IMR-90 (cell line): ENCODE results near the gene ZNF423. TPM values are rescaled to one million over a fixed set of nuclear protein-coding genes. Genes with fewer than 3 reads are reported as not detected.

Experiments used
- ATAC-seq: fragments of 200-7000 bp; cut with Tn5 transposase; 2 replicates; pipeline ENCODE4 v1.9.1; 2020; ENCODE audit warnings: low read depth, mild to moderate bottlenecking, moderate library complexity
- BruUV-seq: library from RNA; stranded (reverse); fragments of 400-500 nt; replicated peaks from 2 replicates; lab custom pipeline; 2021; lab: Mats Ljungman, UMichigan
- CTCF ChIA-PET: fragments of 300-600 bp; formaldehyde crosslinking; extraction: SDS; loops from one replicate; lab custom pipeline; 2021; ENCODE audit warnings: antibody characterized with exemption; lab: Yijun Ruan, JAX
- POLR2A ChIA-PET: fragments of 300-600 bp; sonication (Branson Sonifier 250); formaldehyde crosslinking; loops from one replicate; lab custom pipeline; 2022; ENCODE audit warnings: antibody characterized with exemption; ENCODE audit not compliant: unreplicated experiment; lab: Charles Lee
- DNase-seq: peaks from one replicate; pipeline ENCODE4 v3.0.0; 2013
- H2AFZ ChIP-seq: replicated peaks from 2 replicates; pipeline ENCODE3; 2013; ENCODE audit warnings: low read length, mild to moderate bottlenecking; ENCODE audit not compliant: poor library complexity
- H2AK5ac ChIP-seq: 2 replicates; pipeline ENCODE4 v1.6.1; 2013; ENCODE audit warnings: low read depth, low read length, inconsistent platforms
- H2AK9ac ChIP-seq: replicated peaks from 2 replicates; pipeline ENCODE3; 2013; ENCODE audit warnings: mild to moderate bottlenecking, low read depth, low read length, moderate library complexity; ENCODE audit not compliant: poor library complexity
- H2BK120ac ChIP-seq: 2 replicates; pipeline ENCODE4 v1.6.1; 2013; ENCODE audit warnings: low read depth, low read length, inconsistent platforms
- H2BK15ac ChIP-seq: 3 replicates; pipeline ENCODE4 v1.6.1; 2013; ENCODE audit warnings: low read depth, low read length, inconsistent platforms
- H2BK20ac ChIP-seq: 2 replicates; pipeline ENCODE4 v1.6.1; 2013; ENCODE audit warnings: low read depth, mild to moderate bottlenecking, inconsistent platforms, low read length, moderate library complexity
- H2BK5ac ChIP-seq: 2 replicates; pipeline ENCODE4 v1.6.1; 2013; ENCODE audit warnings: mild to moderate bottlenecking, low read depth, low read length, inconsistent platforms; ENCODE audit not compliant: poor library complexity, severe bottlenecking
- H3K14ac ChIP-seq: replicated peaks from 2 replicates; pipeline ENCODE4 v1.6.1; 2013; ENCODE audit warnings: low read depth, low read length, inconsistent platforms
- H3K18ac ChIP-seq: 2 replicates; pipeline ENCODE4 v1.6.1; 2013; ENCODE audit warnings: low read depth, low read length, control low read depth
- H3K23ac ChIP-seq: 2 replicates; pipeline ENCODE4 v1.6.1; 2013; ENCODE audit warnings: low read depth, low read length, inconsistent platforms
- H3K27ac ChIP-seq: 2 replicates; pipeline ENCODE4 v1.5.1; 2013; ENCODE audit warnings: mild to moderate bottlenecking, control low read depth, low read length; ENCODE audit not compliant: insufficient read depth
- H3K27me3 ChIP-seq: 2 replicates; pipeline ENCODE4 v1.6.1; 2013; ENCODE audit warnings: low read length; ENCODE audit not compliant: control insufficient read depth, insufficient read depth
- H3K36me3 ChIP-seq: 2 replicates; pipeline ENCODE4 v1.6.1; 2013; ENCODE audit warnings: low read length, mixed read lengths; ENCODE audit not compliant: control insufficient read depth, insufficient read depth
- H3K4ac ChIP-seq: 2 replicates; pipeline ENCODE4 v1.6.1; 2013; ENCODE audit warnings: low read depth, low read length, inconsistent platforms
- H3K4me1 ChIP-seq: 2 replicates; pipeline ENCODE4 v1.6.1; 2013; ENCODE audit warnings: low read length, mixed read lengths; ENCODE audit not compliant: control insufficient read depth, insufficient read depth
- H3K4me2 ChIP-seq: 2 replicates; pipeline ENCODE4 v1.6.1; 2013; ENCODE audit warnings: low read depth, mild to moderate bottlenecking, control low read depth, low read length, moderate library complexity
- H3K4me3 ChIP-seq: 2 replicates; pipeline ENCODE4 v1.5.1; 2013; ENCODE audit warnings: low read depth, mild to moderate bottlenecking, control low read depth, low read length, moderate library complexity; ENCODE audit not compliant: insufficient read depth
- H3K56ac ChIP-seq: 2 replicates; pipeline ENCODE4 v1.6.1; 2013; ENCODE audit warnings: low read length, inconsistent platforms; ENCODE audit not compliant: insufficient read depth; ENCODE audit errors: extremely low read depth
- H3K79me1 ChIP-seq, 2 experiments: 2 replicates each; pipeline ENCODE4 v1.6.1; 2013; ENCODE audit warnings: low read length in 2 of 2, inconsistent platforms in 1 of 2, low read depth in 1 of 2
- H3K9ac ChIP-seq: 2 replicates; pipeline ENCODE4 v1.6.1; 2013; ENCODE audit warnings: low read depth, low read length, control low read depth
- H3K9me1 ChIP-seq: 2 replicates; pipeline ENCODE4 v1.6.1; 2013; ENCODE audit warnings: low read length, inconsistent platforms; ENCODE audit not compliant: insufficient read depth
- H3K9me3 ChIP-seq: 2 replicates; pipeline ENCODE4 v1.6.1; 2013; ENCODE audit warnings: low read length; ENCODE audit not compliant: control insufficient read depth, insufficient read depth
- H4K20me1 ChIP-seq: 2 replicates; pipeline ENCODE4 v1.6.1; 2013; ENCODE audit warnings: low read length, inconsistent platforms; ENCODE audit not compliant: insufficient read depth
- H4K5ac ChIP-seq: 2 replicates; pipeline ENCODE4 v1.6.1; 2013; ENCODE audit warnings: mild to moderate bottlenecking, low read depth, low read length, control low read depth
- H4K8ac ChIP-seq, 2 experiments: 2 replicates each; pipeline ENCODE4 v1.6.1; 2013; ENCODE audit warnings: low read depth in 2 of 2, low read length in 2 of 2, control low read depth in 1 of 2, inconsistent platforms in 1 of 2
- H4K91ac ChIP-seq: 2 replicates; pipeline ENCODE4 v1.6.1; 2013; ENCODE audit warnings: low read depth, low read length, inconsistent platforms; ENCODE audit not compliant: insufficient read depth
- NFE2L2 ChIP-seq: fragments of 150-350 bp; IDR thresholded peaks from 2 replicates; pipeline ENCODE4 v1.6.1; 2016; ENCODE audit warnings: low read depth, mild to moderate bottlenecking, low read length
- POLR2A ChIP-seq: IDR thresholded peaks from 2 replicates; pipeline ENCODE4 v1.6.1; 2012; ENCODE audit warnings: mild to moderate bottlenecking, low read depth, low read length
- RCOR1 ChIP-seq: IDR thresholded peaks from 2 replicates; pipeline ENCODE4 v1.6.1; 2012; ENCODE audit warnings: mild to moderate bottlenecking, low read length, improper control_type of control experiment; ENCODE audit not compliant: insufficient replicate concordance
- WGBS, 2 experiments: methylation state at CpG; one replicate each; pipeline versions ENCODE4 v1.1.5 to v1.1.7; 2013; ENCODE audit warnings: missing lambda C conversion rate in 2 of 2; ENCODE audit not compliant: insufficient read length in 1 of 2; ENCODE audit errors: extremely low coverage in 2 of 2; 5-methylcytosine and 5-hydroxymethylcytosine counted together
- dilution Hi-C: fragments of 300-500 bp; cut with HindIII; formaldehyde crosslinking; loops from one replicate; pipeline ENCODE4 v1.14.3; 2018; ENCODE audit warnings: low sequenced_read_pairs; ENCODE audit not compliant: unreplicated experiment
- in situ Hi-C: fragments of 300-500 bp; cut with MboI; formaldehyde crosslinking; loops from 3 replicates; pipeline ENCODE4 v1.14.3; 2019; ENCODE audit warnings: low sequenced_read_pairs, inconsistent platforms, mixed read lengths
- intact Hi-C: fragments of 100-400 bp; cut with micrococcal nuclease; formaldehyde crosslinking; loops from 2 replicates; pipeline ENCODE4 v1.10.0; 2022
- polyA plus RNA-seq, 3 experiments: library from polyadenylated mRNA; depleted of rRNA; stranded (reverse); fragments of >200 nt; gene quantifications; 2 replicates each; pipeline ENCODE4 v1.2.3, GENCODE V29; 2012; ENCODE audit warnings: low replicate concordance in 1 of 3
- total RNA-seq: library from RNA; depleted of rRNA; stranded (reverse); fragments of >200 nt; gene quantifications from 2 replicates; pipeline ENCODE4 v1.2.3, GENCODE V29; 2012
- TF ChIP-seq, protein P1 (sequence below): fragments of 150-350 bp; IDR thresholded peaks from 2 replicates; pipeline ENCODE4 v1.6.1; 2016; ENCODE audit warnings: low read depth, mild to moderate bottlenecking, low read length, moderate library complexity, borderline replicate concordance

ZNF423 gene
- total and polyA plus RNA-seq, 2 of the 4 experiments (the other 2 are of a cell fraction), result under 0.01 to 0.10 TPM

DNA sequence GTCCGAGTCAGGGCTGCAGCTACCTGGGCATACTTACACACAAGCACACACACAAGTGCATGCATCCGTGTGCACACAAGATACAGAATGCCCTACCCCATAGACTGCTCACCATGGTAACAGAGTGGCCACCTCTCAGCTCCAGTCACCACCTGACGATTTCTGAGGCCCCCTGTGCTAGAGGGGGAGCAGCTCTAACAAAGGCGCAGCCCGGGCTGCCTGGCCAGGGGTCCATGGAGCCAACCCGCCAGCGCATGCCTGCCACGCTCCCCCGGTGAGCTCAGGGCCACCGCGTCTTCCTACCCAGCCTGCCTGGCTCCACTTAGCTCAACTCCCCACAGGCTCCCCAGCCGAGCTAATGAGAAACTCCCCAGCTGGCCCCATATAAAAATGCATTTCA lies 75.5 kb downstream of the ZNF423 start:
- H2BK120ac ChIP-seq, result no peak overlapping the region
- in situ Hi-C loops, result no loop called here

More for the DNA sequence above, 75.5 kb downstream of the ZNF423 start:
- no peak overlapping the region for H3K4me3 ChIP-seq
- peaks cover 1% of the 10 kb centered on the region; the same call in 1 of the 2 replicates for H3K27me3 ChIP-seq
- no peak overlapping the region for H2BK5ac ChIP-seq
- no peak for ATAC-seq
- H3K9me3 ChIP-seq, result no peaks in the 10 kb centered on the region
- no peak overlapping the region for H4K5ac ChIP-seq
- TF ChIP-seq, protein P1, sequence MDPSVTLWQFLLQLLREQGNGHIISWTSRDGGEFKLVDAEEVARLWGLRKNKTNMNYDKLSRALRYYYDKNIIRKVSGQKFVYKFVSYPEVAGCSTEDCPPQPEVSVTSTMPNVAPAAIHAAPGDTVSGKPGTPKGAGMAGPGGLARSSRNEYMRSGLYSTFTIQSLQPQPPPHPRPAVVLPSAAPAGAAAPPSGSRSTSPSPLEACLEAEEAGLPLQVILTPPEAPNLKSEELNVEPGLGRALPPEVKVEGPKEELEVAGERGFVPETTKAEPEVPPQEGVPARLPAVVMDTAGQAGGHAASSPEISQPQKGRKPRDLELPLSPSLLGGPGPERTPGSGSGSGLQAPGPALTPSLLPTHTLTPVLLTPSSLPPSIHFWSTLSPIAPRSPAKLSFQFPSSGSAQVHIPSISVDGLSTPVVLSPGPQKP, result no peak
- no peak for TF ChIP-seq NFE2L2
- no peak for TF ChIP-seq RCOR1
- TF ChIP-seq POLR2A, result no peak
- no peaks in the 10 kb centered on the region for H3K36me3 ChIP-seq
- no peak overlapping the region for H2AFZ ChIP-seq
- no peak overlapping the region for H3K4me2 ChIP-seq
- no peak overlapping the region for H3K9ac ChIP-seq
- no peak overlapping the region for H3K56ac ChIP-seq
- H3K23ac ChIP-seq, result no peak overlapping the region
- dilution Hi-C loops, result no loop called here
- no peaks in the 10 kb centered on the region for H3K9me1 ChIP-seq
- H4K20me1 ChIP-seq, result no peaks in the 10 kb centered on the region
- H2BK15ac ChIP-seq, result no peak overlapping the region
- WGBS, 2 experiments, result no CpG with 5 or more reads among the region's 12 CpGs
- no peak overlapping the region for H4K91ac ChIP-seq
- CTCF ChIA-PET, result no interaction called here
- H3K18ac ChIP-seq, result no peak overlapping the region
- H3K27ac ChIP-seq, result no peak overlapping the region
- H3K79me1 ChIP-seq, result no peaks in the 10 kb centered on the region
- intact Hi-C loops, result no loop called here
- no peak overlapping the region for H4K8ac ChIP-seq
- H3K4me1 ChIP-seq, result no peaks in the 10 kb centered on the region
- no peak overlapping the region for H2BK20ac ChIP-seq
- no peak overlapping the region for H3K4ac ChIP-seq
- no peak for DNase-seq
- no TSS peak for BruUV-seq
- H3K14ac ChIP-seq, result no peak overlapping the region
- H2AK5ac ChIP-seq, result no peak overlapping the region
- POLR2A ChIA-PET, result no interaction called here
- no peak overlapping the region for H2AK9ac ChIP-seq
